HepG2 (cell line): ENCODE results near the gene TREH. TPM values are rescaled to one million over a fixed set of nuclear protein-coding genes. Genes with fewer than 3 reads are reported as not detected.

Experiments
- ATAC-seq: fragments of 200-7000 bp; cut with Tn5 transposase; 3 replicates; pipeline ENCODE4 v1.9.1; 2020; ENCODE audit warnings: mild to moderate bottlenecking, moderate library complexity
- BruUV-seq: library from RNA; stranded (reverse); fragments of 400-500 nt; replicated peaks from 2 replicates; lab custom pipeline; 2021; lab: Mats Ljungman, UMichigan
- CTCF ChIA-PET: fragments of 300-600 bp; formaldehyde crosslinking; extraction: SDS; loops from one replicate; lab custom pipeline; 2021; ENCODE audit warnings: low total read pairs, inconsistent platforms, low intra/inter-chr PET ratio; lab: Yijun Ruan, JAX
- POLR2A ChIA-PET: fragments of 350-600 bp; sonication (Branson Sonifier 250); formaldehyde crosslinking; loops from one replicate; lab custom pipeline; 2020; ENCODE audit warnings: antibody characterized with exemption, inconsistent platforms; lab: Yijun Ruan, JAX
- DNase-seq: peaks from one replicate; pipeline ENCODE4 v3.0.0-alpha.2; 2015; ENCODE audit warnings: low spot score
- FAIRE-seq: peaks from 3 replicates; lab custom pipeline; 2011; peaks lifted over from hg19 to GRCh38; lab: Jason Lieb, UNC
- H2AFZ ChIP-seq: one replicate; pipeline ENCODE4 v1.6.1; 2011; ENCODE audit warnings: low read length, inconsistent platforms
- H3K27ac ChIP-seq: fragments of 300-600 bp; 3 replicates; pipeline ENCODE4 v1.8.0; 2011; ENCODE audit warnings: mixed run types, mild to moderate bottlenecking, mixed read lengths, low read length, inconsistent platforms; ENCODE audit not compliant: insufficient read depth; ENCODE audit errors: extremely low read length
- H3K27me3 ChIP-seq, 2 experiments: fragments of 200-600 bp in 1 of 2; 2 replicates in 1 of 2; 3 replicates in 1 of 2; pipeline versions ENCODE4 v1.6.0 to v1.8.0; 2011; ENCODE audit warnings: low read length in 2 of 2, mild to moderate bottlenecking in 2 of 2, moderate library complexity in 2 of 2, inconsistent platforms in 1 of 2; ENCODE audit not compliant: insufficient read depth in 2 of 2, control insufficient read depth in 1 of 2
- H3K36me3 ChIP-seq, 2 experiments: fragments of 200-600 bp in 1 of 2; replicated peaks in 1 of 2; 2 replicates in 1 of 2; 3 replicates in 1 of 2; pipeline versions ENCODE4 v1.5.1 to v1.8.0; 2011; ENCODE audit warnings: low read length in 2 of 2, inconsistent platforms in 1 of 2; ENCODE audit not compliant: insufficient read depth in 2 of 2, control insufficient read depth in 1 of 2
- H3K4me1 ChIP-seq: 2 replicates; pipeline ENCODE4 v1.5.1; 2012; ENCODE audit warnings: low read length, inconsistent platforms; ENCODE audit not compliant: insufficient read depth
- H3K4me2 ChIP-seq: 2 replicates; pipeline ENCODE4 v1.6.0; 2011; ENCODE audit warnings: low read depth, low read length, inconsistent platforms
- H3K4me3 ChIP-seq, 3 experiments: fragments of 200-600 bp in 1 of 3; sonication (generic), shearing (Covaris generic) in 1 of 3; replicated peaks in 1 of 3; 2 replicates each; pipeline ENCODE4 v1.5.1; 2011 to 2016; ENCODE audit warnings: low read length in 3 of 3, inconsistent platforms in 2 of 3, low read depth in 2 of 3, mild to moderate bottlenecking in 2 of 3, control low read depth in 1 of 3, mixed read lengths in 1 of 3; ENCODE audit not compliant: insufficient read depth in 1 of 3
- H3K79me2 ChIP-seq: one replicate; pipeline ENCODE4 v1.6.1; 2011; ENCODE audit warnings: low read length, inconsistent platforms; ENCODE audit not compliant: insufficient read depth
- H3K9ac ChIP-seq: 2 replicates; pipeline ENCODE4 v1.6.0; 2011; ENCODE audit warnings: mild to moderate bottlenecking, low read depth, low read length, inconsistent platforms; ENCODE audit not compliant: insufficient read depth
- H3K9me3 ChIP-seq: 2 replicates; pipeline ENCODE4 v1.5.1; 2012; ENCODE audit warnings: mild to moderate bottlenecking, low read length
- H4K20me1 ChIP-seq: 2 replicates; pipeline ENCODE4 v1.6.0; 2011; ENCODE audit warnings: inconsistent platforms, mild to moderate bottlenecking, low read length, moderate library complexity; ENCODE audit not compliant: insufficient read depth
- GTF3A ChIP-seq: sonication (generic); formaldehyde crosslinking; conservative IDR thresholded peaks from 2 replicates; pipeline ENCODE4 v1.4.0; 2020; ENCODE audit warnings: mild to moderate bottlenecking, missing genetic modification reagents
- IKZF1 ChIP-seq: fragments of 450-650 bp; IDR thresholded peaks from 2 replicates; pipeline ENCODE4 v1.7.1; 2016
- JUN ChIP-seq: sonication (generic); formaldehyde crosslinking; IDR thresholded peaks from 2 replicates; pipeline ENCODE4 v1.4.0; 2020; ENCODE audit warnings: mild to moderate bottlenecking, missing genetic modification reagents
- MED1 ChIP-seq: sonication (generic); formaldehyde crosslinking; IDR thresholded peaks from 2 replicates; pipeline ENCODE4 v1.4.0; 2020; ENCODE audit warnings: missing genetic modification reagents
- NFYB ChIP-seq: sonication (generic); formaldehyde crosslinking; IDR thresholded peaks from 2 replicates; pipeline ENCODE4 v1.4.0; 2020; ENCODE audit warnings: missing genetic modification reagents
- RBM22 ChIP-seq: fragments of 200-400 bp; formaldehyde crosslinking; optimal IDR thresholded peaks from 2 replicates; pipeline ENCODE3; 2017; ENCODE audit warnings: mild to moderate bottlenecking, low read length, moderate library complexity
- SNRNP70 ChIP-seq: fragments of 200-400 bp; formaldehyde crosslinking; IDR thresholded peaks from 2 replicates; pipeline ENCODE4 v1.6.1; 2017; ENCODE audit warnings: mild to moderate bottlenecking, low read depth, low read length, moderate library complexity
- TBP ChIP-seq: sonication (generic); formaldehyde crosslinking; IDR thresholded peaks from 2 replicates; pipeline ENCODE4 v1.5.0; 2020; ENCODE audit warnings: missing genetic modification reagents
- TCF12 ChIP-seq, 2 experiments: fragments of 450-650 bp in 1 of 2; sonication (generic) in 1 of 2; formaldehyde crosslinking in 1 of 2; IDR thresholded peaks; 2 replicates each; pipeline versions ENCODE4 v1.6.1 to v1.8.0; 2017 to 2022; ENCODE audit warnings: antibody characterized with exemption in 1 of 2, mild to moderate bottlenecking in 1 of 2, missing genetic modification reagents in 1 of 2, moderate library complexity in 1 of 2
- TOE1 ChIP-seq: sonication (generic); formaldehyde crosslinking; IDR thresholded peaks from 2 replicates; pipeline ENCODE4 v1.4.0; 2020; ENCODE audit warnings: mild to moderate bottlenecking, missing genetic modification reagents
- ZNF383 ChIP-seq: sonication (generic); formaldehyde crosslinking; IDR thresholded peaks from 2 replicates; pipeline ENCODE4 v1.4.0; 2020; ENCODE audit warnings: missing genetic modification reagents, mild to moderate bottlenecking, borderline replicate concordance
- ZNF407 ChIP-seq: sonication (generic); formaldehyde crosslinking; IDR thresholded peaks from one replicate; pipeline ENCODE4 v1.5.1; 2020; ENCODE audit warnings: mild to moderate bottlenecking, missing genetic modification reagents; ENCODE audit errors: not compliant biosample characterization
- ZNF616 ChIP-seq: sonication (generic); formaldehyde crosslinking; IDR thresholded peaks from 2 replicates; pipeline ENCODE4 v1.5.0; 2020; ENCODE audit warnings: low read depth, mild to moderate bottlenecking, missing genetic modification reagents
- ZNF670 ChIP-seq: sonication (generic); formaldehyde crosslinking; IDR thresholded peaks from 2 replicates; pipeline ENCODE4 v1.8.0; 2022; ENCODE audit warnings: mild to moderate bottlenecking, missing genetic modification reagents, borderline replicate concordance
- ZNF784 ChIP-seq: sonication (generic); formaldehyde crosslinking; IDR thresholded peaks from 2 replicates; pipeline ENCODE4 v1.5.1; 2020; ENCODE audit warnings: missing genetic modification reagents, mild to moderate bottlenecking, borderline replicate concordance
- WGBS: methylation state at CpG from one replicate; pipeline ENCODE4 v1.1.6; 2017; ENCODE audit warnings: low lambda C conversion rate; 5-methylcytosine and 5-hydroxymethylcytosine counted together
- in situ Hi-C: cut with HindIII; loops from 2 replicates; pipeline ENCODE4 v1.10.0; 2017; ENCODE audit warnings: low pct_unique_long_range_greater_than_20kb; ENCODE audit not compliant: extremely low pct_ligation_motif_present
- intact Hi-C: fragments of 100-400 bp; cut with micrococcal nuclease; formaldehyde crosslinking; loops from one replicate; pipeline ENCODE4 v1.10.0; 2022; ENCODE audit not compliant: unreplicated experiment
- polyA plus RNA-seq, 8 experiments: library from polyadenylated mRNA; depleted of rRNA in 3 of 8; stranded (reverse) in 7 of 8; unstranded in 1 of 8; fragments of >200 nt; fragmentation: Illumina TruSeq in 4 of 8; extraction: Trizol in 4 of 8; gene quantifications; 2 replicates each; pipeline versions ENCODE4 v1.2.1 to v1.2.3, GENCODE V29; 2011 to 2016; ENCODE audit warnings: low read depth in 4 of 8, missing spikeins in 1 of 8, mixed read lengths in 1 of 8; ENCODE audit not compliant: insufficient read depth in 1 of 8
- total RNA-seq, 5 experiments: library from RNA; depleted of rRNA; stranded (reverse); fragments of >200 nt; fragmentation: Illumina TruSeq; extraction: Trizol; gene quantifications; 2 replicates each; pipeline ENCODE4 v1.2.3, GENCODE V29; 2016; ENCODE audit warnings: low read depth in 1 of 5

The TREH gene
- total and polyA plus RNA-seq, 2 of the 13 experiments (the other 11 are each of a cell fraction or from before 2014, with no cell fraction given) = 0.53 to 0.86 TPM

GRCh38 chr11:118633319-118633690, 46.1 kb downstream of the TREH start:
- intact Hi-C loops = no loop called here
- no CpG with 5 or more reads among the region's 1 CpG for WGBS
- Histone ChIP-seq H3K9ac (no peak overlapping the region), H4K20me1 (no peaks in the 10 kb centered on the region), H3K79me2 (no peaks in the 10 kb centered on the region), H3K27ac (no peak overlapping the region), H3K4me2 (no peak overlapping the region), H3K36me3 (peaks cover 0 to 5% of the 10 kb centered on the region in 2 experiments; a peak in 2 of 5 replicates), H3K9me3 (no peaks in the 10 kb centered on the region), H3K4me1 (peaks cover 9% of the 10 kb centered on the region), H2AFZ (no peak overlapping the region), H3K27me3 (no peaks in the 10 kb centered on the region), H3K4me3 (no peak overlapping the region)
- CTCF ChIA-PET = no interaction called here
- TF ChIP-seq TOE1 (CRISPR knock-in tag) (no peak), GTF3A (CRISPR knock-in tag) (no peak), JUN (no peak), TBP (no peak), ZNF670 (no peak), ZNF784 (CRISPR knock-in tag) (no peak), ZNF616 (no peak), NFYB (CRISPR knock-in tag) (no peak), SNRNP70 (no peak), RBM22 (no peak), ZNF383 (CRISPR knock-in tag) (no peak), ZNF407 (CRISPR knock-in tag) (no peak), MED1 (no peak), TCF12 (IDR thresholded peaks at IDR 0.05) (no peak), TCF12 (CRISPR knock-in tag; IDR thresholded peaks at IDR 0.05) (no peak), IKZF1 (no peak)
- no peak for FAIRE-seq
- no peak for DNase-seq
- no TSS peak for BruUV-seq
- POLR2A ChIA-PET = interaction anchor here (2.2 to 2.7 kb wide), 2 partner anchors 13 to 24 kb away, joined by 7 to 8 read pairs; no protein-coding TSS in a partner anchor
- in situ Hi-C loops = no loop called here
- no peak for ATAC-seq
